HG03159 (cell line): Measurements from ENCODE around the gene COTL1.

Source experiments
- ATAC-seq: cut with Tn5 transposase; IDR thresholded peaks from one replicate; pipeline ENCODE4 v1.9.1; 2021; ENCODE audit warnings: mild to moderate bottlenecking, moderate library complexity; ENCODE audit not compliant: unreplicated experiment

The COTL1 gene

GRCh38 chr16:84555418-84556196 is 62.3 kb downstream of the COTL1 start:
- ATAC-seq, result no peak

DNA sequence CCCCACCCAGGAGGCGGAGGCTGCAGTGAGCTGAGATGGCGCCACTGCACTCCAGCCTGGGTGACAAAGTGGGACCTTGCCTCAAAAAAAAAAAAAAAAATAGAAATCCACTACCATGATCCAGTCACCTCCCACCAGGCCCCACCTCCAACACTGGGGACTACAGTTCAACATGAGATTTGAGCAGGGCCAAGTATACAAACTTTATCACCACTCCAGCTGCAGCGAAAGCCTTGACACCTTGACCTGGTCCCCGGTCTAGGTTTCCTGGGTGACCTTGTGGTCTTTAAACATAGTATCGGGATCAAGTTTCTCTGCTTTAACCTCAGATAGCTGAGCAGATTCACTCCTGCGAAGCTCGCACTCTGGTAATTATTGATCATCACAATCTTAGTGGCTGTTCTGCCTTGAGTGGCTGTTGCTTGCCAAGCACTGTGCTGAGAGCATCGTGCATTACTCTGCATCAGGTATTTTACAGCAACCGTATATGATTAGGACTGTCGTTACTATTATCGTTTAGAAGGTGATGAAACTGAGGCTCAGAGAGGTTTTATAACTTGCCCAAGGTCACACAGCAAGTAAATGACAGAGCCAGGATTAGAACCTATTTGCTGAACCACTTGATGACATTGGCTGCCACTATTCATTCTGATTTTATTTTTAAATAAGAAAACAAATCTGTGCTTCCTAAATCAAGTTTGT is 63.1 kb downstream of the COTL1 start:
- no peak for ATAC-seq

DNA sequence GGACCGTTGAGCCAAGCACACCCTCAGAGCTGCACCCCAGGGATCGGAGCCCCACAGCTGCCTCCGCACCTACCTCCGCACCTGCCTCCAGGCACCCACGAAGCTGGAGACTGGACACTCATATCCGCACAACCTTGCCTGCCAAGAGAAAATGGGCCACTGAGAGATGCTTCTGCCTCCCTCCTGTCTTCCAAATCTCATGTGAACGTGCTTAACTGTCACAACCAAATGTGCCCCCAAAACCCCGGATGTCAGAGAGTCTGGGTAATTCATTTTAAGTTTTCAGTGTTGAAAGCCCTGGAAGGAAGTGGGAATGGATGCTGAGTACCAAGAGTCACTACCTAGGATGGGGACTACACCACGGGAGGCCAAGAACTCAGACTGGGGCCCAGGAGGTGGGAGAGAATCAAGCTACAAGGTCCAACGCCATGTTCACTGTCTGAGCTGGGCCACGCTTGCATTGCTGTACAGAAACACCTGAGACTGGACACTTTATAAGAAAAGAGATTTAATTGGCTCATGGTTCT is 63.9 kb downstream of the COTL1 start:
- no peak for ATAC-seq

GRCh38 chr16:84552135-84552534 is 65.7 kb downstream of the COTL1 start:
- no peak for ATAC-seq

DNA sequence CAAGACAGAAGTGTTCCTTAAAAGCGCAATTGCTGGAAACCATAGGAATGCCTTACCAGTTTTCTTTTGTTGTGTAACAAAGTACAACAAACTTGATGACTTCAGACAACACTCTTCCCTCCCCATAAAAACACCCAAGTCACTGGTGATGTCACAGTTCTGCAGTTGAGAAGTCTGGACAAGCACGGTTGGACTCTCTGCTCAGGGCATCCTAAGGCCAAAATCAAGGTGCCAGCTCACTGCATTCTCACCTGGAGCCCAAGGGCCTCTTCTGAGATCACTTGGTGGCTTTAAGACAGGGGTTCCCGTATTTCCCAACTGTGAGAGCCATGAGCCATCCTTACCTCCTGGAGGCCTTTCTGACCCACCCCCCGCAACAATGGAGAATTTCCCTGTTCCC is 67.8 kb downstream of the COTL1 start:
- ATAC-seq, result no peak

DNA sequence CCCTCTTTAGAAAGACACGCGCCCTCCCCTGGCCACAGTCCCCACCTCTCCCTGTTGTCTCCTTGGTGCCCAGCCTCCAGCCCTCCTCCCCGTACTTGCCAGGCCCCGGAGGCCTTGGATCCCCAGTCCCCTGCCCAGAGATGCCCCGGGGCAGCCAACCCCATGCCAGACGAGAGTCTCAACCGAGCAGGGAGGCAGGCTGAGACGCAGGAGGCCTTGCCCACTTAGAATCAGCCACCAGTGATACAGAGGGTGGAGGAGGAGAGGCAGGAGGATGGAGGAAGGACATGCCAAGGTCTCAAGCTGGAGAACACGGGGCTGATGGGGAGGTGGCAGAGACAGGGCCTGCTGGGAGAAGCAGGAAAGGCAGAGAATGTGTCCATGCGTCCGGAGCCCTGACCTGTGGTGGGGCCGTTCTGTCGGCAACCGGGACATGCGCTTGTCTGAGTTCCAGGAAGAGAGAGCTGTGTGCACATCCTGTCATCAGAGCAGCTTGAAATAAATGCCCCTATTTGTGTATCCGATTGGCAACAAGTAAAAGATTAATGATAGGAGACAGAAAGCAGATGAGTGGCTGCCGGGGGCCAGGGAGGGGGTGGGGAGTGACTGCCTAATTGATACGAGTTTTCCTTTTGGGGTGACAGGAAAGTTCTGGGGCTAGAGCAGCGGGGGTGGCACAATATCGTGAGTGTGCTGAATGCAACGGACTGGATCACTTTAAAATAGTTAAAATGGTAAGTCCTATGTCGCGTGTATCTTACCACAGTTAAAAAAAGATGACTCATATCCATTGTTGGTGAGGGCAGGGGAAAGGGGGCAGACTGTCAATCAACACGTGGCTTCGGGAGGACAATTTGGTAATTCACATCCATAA is 68.7 kb downstream of the COTL1 start:
- no peak for ATAC-seq

- ATAC-seq, result no peak
Observed at GRCh38 chr16:84548508-84548907, 69.4 kb downstream of the COTL1 start.

- ATAC-seq, result no peak
Observed at GRCh38 chr16:84547546-84548061, 70.3 kb downstream of the COTL1 start.

- ATAC-seq, result no peak
Observed at GRCh38 chr16:84546669-84547545, 71.0 kb downstream of the COTL1 start.

- no peak for ATAC-seq
Observed at GRCh38 chr16:84545114-84545737, 72.7 kb downstream of the COTL1 start.

DNA sequence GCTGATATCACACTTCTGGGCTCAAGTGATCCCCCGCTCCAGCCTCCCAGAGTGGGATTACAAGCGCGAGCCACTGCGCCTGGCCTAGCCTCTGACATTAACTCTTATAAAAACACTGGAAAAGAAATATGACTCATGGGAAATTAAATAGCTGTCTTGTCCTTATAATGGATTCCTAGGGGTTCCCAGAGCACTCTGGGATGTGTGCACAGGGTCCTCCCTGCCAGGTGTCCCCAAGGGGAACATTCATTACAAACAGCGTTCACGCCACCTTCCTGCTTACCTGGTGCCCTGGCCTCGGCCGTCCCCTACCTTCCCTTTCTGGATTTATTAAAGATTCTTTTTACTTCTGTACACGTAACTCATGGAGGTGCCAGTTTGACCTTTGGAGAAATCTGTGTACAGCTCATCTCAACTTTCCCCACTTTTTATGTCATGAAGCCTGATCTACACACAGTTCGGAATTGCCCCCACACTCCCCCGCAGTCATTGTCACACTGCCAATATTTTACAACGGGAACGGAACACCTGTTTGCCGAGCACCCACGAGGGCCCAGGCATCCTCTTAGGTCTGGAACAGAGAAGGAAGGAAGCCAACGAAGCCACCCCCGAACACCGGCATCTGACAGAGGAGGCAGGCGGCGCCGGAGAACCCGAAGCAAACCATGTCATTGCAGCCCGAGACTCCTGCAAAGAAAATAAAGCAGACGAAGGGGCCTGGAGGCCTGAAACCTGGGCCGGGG is 73.7 kb downstream of the COTL1 start:
- ATAC-seq, result no peak

DNA sequence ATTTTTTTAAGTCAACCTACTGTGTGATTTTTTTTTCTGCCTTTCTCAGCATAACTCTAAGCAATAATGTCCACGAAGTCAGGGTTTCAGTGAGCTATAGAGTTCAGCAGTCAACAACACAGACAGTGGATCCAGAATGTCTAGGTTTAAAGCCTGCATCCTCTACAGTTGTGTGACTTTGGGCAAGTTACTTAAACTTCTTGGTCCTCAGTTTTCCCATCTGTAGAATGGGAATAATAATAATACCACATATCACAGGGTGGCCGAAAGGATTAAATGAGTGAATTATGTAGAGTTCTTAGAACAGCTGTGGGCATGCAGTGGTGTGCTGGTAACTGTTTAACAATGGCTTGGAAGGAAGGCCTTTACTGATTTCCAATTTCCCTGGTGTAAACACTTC is 74.6 kb downstream of the COTL1 start:
- ATAC-seq, result no peak

DNA sequence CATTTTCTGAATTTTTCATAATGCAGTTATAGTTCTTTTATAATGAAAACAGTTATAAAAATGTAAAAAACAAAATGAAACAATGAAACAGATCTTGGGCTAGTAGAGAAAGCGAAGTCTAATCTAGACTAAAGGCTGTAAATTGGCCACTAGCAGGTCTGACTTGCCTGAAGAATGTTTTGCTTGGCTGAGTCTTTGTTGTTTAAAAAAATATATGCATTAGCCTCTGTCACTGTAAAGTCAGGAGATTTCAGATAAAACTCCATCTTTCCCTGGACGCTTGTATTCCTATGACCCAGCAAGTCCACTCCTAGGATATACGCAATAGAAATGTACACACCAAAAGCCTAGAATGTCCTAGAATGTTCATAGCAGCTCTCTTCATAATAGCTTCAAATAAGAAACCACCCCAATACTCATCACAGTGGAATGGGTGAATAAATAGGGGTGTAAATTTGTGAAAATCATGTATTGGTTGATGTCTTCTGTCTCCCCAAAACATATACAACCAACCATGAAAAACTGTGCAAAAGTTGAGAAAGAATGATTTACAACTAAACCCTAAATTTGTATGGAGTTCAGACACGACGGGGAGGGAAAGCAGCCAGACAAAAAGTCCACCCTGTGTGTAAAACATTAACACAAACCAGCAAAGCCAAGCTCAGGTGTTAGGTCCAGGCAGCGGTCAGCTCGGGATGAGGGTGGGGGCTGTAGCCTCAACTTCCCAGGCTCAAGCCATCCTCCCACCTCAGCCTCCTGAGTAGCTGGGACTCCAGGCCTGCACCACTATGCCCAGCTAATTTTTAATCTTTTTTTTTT is 75.7 kb downstream of the COTL1 start:
- no peak for ATAC-seq

DNA sequence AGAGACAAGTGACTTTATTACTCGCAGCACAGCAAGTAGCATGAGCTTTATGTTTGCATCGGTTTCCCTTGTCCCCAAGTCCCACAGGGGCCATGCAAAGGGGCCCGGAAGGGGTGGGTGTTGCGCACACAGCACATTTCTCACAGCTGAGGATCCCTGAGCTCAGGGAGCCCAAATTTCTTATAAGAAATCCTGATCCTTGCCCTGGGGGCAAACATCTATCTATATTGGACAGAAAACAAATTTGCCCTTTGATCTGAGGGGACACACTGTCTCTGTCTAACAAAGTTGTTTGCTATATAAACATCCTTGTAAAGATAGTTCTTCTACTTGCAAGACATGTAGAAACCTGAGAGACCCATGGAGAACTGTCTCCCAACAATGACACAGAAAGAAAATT is 77.7 kb downstream of the COTL1 start:
- no peak for ATAC-seq

- no peak for ATAC-seq
Observed at GRCh38 chr16:84538222-84538840, 79.5 kb downstream of the COTL1 start.

GRCh38 chr16:84537491-84538151 is 80.3 kb downstream of the COTL1 start:
- no peak for ATAC-seq

DNA sequence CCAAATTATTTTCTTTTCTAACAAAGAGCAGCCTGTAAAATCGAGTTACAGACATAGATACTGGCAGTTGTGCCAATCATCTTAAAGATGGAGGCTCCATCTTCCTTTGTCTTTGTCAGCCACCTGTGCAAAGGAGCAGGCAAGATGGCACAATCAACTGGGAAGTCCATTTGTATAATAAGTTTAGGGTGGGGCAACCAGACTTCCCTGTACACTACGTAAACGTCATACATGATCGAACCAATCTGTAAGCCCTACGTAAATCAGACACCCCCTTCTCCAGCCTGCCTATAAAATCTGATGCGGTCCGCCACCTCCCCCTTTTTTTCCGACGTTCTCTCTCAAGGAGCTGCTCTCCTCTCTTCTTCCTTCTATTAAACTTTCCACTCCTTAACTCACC is 82.0 kb downstream of the COTL1 start:
- ATAC-seq, result no peak
